Measurements from ENCODE around the gene SART3.
"Not testable (repeated sequence)": the region's sequence is repeated elsewhere in the genome, so short reads cannot be mapped to it uniquely, and the experiment has no call there.

SART3 gene

GRCh38 chr12:108564724-108565123 lies 3.8 kb upstream of the SART3 start:
- no peak for DNase-seq (ENCODE audit: low read depth in 2 of 2, low spot score in 1 of 2)

- DNase-seq (ENCODE audit: low read depth in 2 of 2, low spot score in 1 of 2): no peak
Measured at GRCh38 chr12:108563804-108564151, 2.8 kb upstream of the SART3 start.

- peak; percentile 73 to 77 for DNase-seq (ENCODE audit: low read depth in 2 of 2, low spot score in 1 of 2)
Measured at GRCh38 chr12:108563136-108563803, 2.3 kb upstream of the SART3 start.

GRCh38 chr12:108562348-108563135 lies 1.6 kb upstream of the SART3 start, which contains the start of gene ISCU:
ISCU (plus strand) TSS chr12:108562596; CDS start chr12:108562623, 27 bp downstream.
- peak; percentile 95 to 99 for DNase-seq (ENCODE audit: low read depth in 2 of 2, low spot score in 1 of 2)

GRCh38 chr12:108561852-108562347 lies 927 bp upstream of the SART3 start:
- no peak for DNase-seq (ENCODE audit: low read depth in 2 of 2, low spot score in 1 of 2)

- no peak for DNase-seq (ENCODE audit: low read depth in 2 of 2, low spot score in 1 of 2)
Measured at GRCh38 chr12:108560321-108560721, 652 bp downstream of the SART3 start.

- DNase-seq (ENCODE audit: low read depth in 2 of 2, low spot score in 1 of 2): no peak
Measured at GRCh38 chr12:108559748-108560147, 1.2 kb downstream of the SART3 start.

- DNase-seq (ENCODE audit: low read depth in 2 of 2, low spot score in 1 of 2): no peak
Measured at GRCh38 chr12:108559007-108559655, 1.8 kb downstream of the SART3 start.

GRCh38 chr12:108555383-108555782 lies 5.6 kb downstream of the SART3 start:
- not testable (repeated sequence) for DNase-seq (ENCODE audit: low read depth in 2 of 2, low spot score in 1 of 2)

GRCh38 chr12:108553799-108554198 lies 7.2 kb downstream of the SART3 start:
- DNase-seq (ENCODE audit: low read depth in 2 of 2, low spot score in 1 of 2): no peak

- DNase-seq (ENCODE audit: low read depth in 2 of 2, low spot score in 1 of 2): no peak
Measured at GRCh38 chr12:108551535-108551934, 9.4 kb downstream of the SART3 start.

- no peak for DNase-seq (ENCODE audit: low read depth in 2 of 2, low spot score in 1 of 2)
Measured at GRCh38 chr12:108548954-108549521, 11.9 kb downstream of the SART3 start.

GRCh38 chr12:108547686-108548085 lies 13.3 kb downstream of the SART3 start:
- no peak for DNase-seq (ENCODE audit: low read depth in 2 of 2, low spot score in 1 of 2)

- no peak for DNase-seq (ENCODE audit: low read depth in 2 of 2, low spot score in 1 of 2)
Measured at GRCh38 chr12:108543652-108544051, 17.3 kb downstream of the SART3 start.

GRCh38 chr12:108542320-108542719 lies 18.7 kb downstream of the SART3 start:
- no peak for DNase-seq (ENCODE audit: low read depth in 2 of 2, low spot score in 1 of 2)

GRCh38 chr12:108538616-108539195 lies 22.3 kb downstream of the SART3 start:
- DNase-seq (ENCODE audit: low read depth in 2 of 2, low spot score in 1 of 2): no peak

- no peak for DNase-seq (ENCODE audit: low read depth in 2 of 2, low spot score in 1 of 2)
Measured at GRCh38 chr12:108538146-108538545, 22.8 kb downstream of the SART3 start.

GRCh38 chr12:108531929-108532848 lies 28.8 kb downstream of the SART3 start:
- no peak for DNase-seq (ENCODE audit: low read depth in 2 of 2, low spot score in 1 of 2)

- no peak for DNase-seq (ENCODE audit: low read depth in 2 of 2, low spot score in 1 of 2)
Measured at GRCh38 chr12:108530161-108530560, 30.8 kb downstream of the SART3 start.

- no peak for DNase-seq (ENCODE audit: low read depth in 2 of 2, low spot score in 1 of 2)
Measured at GRCh38 chr12:108527166-108527496, 33.8 kb downstream of the SART3 start.
